Measurements from ENCODE around the gene PRG3.
"Not testable (repeated sequence)": the region's sequence is repeated elsewhere in the genome, so short reads cannot be mapped to it uniquely, and the experiment has no call there.

PRG3 gene

DNA sequence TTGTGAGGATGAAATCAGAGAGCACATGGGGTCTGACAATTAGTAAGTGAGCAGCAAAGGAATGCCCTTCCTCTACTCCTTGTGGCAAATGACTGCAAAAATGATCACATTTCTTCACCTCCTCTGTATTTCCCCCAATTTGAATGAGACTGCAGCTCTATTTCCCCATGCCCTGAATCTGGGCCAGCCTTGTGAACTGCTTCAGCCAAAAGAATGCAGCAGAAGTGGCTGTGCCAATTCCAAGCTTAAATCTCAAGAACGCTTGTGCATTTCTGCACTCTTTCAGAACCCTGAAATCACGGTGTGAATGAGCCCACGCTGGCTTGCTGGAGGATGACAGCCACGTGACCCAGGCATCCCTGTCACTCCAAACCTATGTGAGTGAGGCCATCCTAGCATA lies 36.1 kb upstream of the PRG3 start:
- Mint-ChIP-seq H3K4me3 (no peak overlapping the region), H3K4me1 (peaks cover 13% of the 10 kb centered on the region), H3K27ac (no peak overlapping the region)

DNA sequence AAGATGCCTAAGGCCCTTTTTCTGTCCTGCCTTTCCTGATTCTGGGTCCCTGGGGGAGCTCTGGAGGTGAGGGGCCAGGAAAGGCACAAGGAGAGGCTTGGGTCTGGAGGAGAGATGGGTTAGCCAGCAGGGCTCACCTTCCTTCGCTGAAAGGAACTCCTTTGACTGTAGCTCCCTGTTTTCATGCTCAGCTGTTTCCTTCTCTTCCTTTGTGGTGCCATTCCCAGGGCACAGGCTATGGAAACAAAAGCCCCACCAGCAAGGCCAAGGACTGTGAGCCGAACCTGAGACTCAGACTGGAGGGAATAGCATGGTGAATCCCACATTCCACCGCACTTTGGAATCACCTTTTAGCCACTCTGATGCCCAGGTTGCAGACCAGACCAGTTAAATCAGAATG lies 35.5 kb upstream of the PRG3 start:
- Mint-ChIP-seq H3K27me3 (no peaks in the 10 kb centered on the region), H3K9me3 (no peaks in the 10 kb centered on the region), H3K36me3 (peaks cover 93% of the 10 kb centered on the region), H3K4me1 (peaks cover 13% of the 10 kb centered on the region), H3K4me3 (no peak overlapping the region), H3K27ac (no peak overlapping the region)
- no peak for ATAC-seq

More for the DNA sequence above, 36.1 kb upstream of the PRG3 start:
- Mint-ChIP-seq H3K27me3 (no peaks in the 10 kb centered on the region), H3K36me3 (peaks cover 93% of the 10 kb centered on the region), H3K9me3 (no peaks in the 10 kb centered on the region)
- ATAC-seq, result no peak

GRCh38 chr11:57414612-57415212 lies 33.8 kb upstream of the PRG3 start:
- no peak for ATAC-seq
- peaks cover 92% of the 10 kb centered on the region for H3K36me3 Mint-ChIP-seq
- peaks cover 13% of the 10 kb centered on the region for H3K4me1 Mint-ChIP-seq
- no peak overlapping the region for H3K27ac Mint-ChIP-seq
- no peaks in the 10 kb centered on the region for H3K27me3 Mint-ChIP-seq
- no peaks in the 10 kb centered on the region for H3K9me3 Mint-ChIP-seq
- H3K4me3 Mint-ChIP-seq, result no peak overlapping the region

DNA sequence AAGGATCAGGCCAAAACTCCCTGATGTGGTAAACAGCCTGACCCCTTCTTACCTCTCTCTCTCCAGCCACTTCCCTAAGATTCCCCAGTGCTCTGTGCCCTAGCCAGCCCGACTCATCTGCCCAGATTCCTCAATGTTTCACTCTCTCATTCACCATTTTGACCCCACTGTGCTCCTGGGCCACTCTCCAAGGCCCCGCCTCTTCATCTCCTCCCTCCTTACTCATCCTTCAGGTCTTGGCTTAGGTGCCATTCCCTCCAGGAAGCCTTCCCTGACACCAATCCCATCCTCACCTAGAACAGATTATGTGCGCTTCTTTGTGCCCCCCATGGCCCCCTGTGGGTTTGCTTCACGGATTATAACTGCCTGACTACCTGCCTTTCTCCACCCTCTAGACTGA lies 32.7 kb upstream of the PRG3 start:
- ATAC-seq, result no peak
- H3K36me3 Mint-ChIP-seq, result peaks cover 94% of the 10 kb centered on the region
- H3K4me3 Mint-ChIP-seq, result no peak overlapping the region
- H3K27ac Mint-ChIP-seq, result no peak overlapping the region
- no peaks in the 10 kb centered on the region for H3K9me3 Mint-ChIP-seq
- no peaks in the 10 kb centered on the region for H3K27me3 Mint-ChIP-seq
- H3K4me1 Mint-ChIP-seq, result peaks cover 18% of the 10 kb centered on the region

GRCh38 chr11:57410287-57410686 lies 29.3 kb upstream of the PRG3 start:
- Mint-ChIP-seq H3K36me3 (peaks cover 89% of the 10 kb centered on the region), H3K27ac (no peak overlapping the region), H3K4me1 (peaks cover 36% of the 10 kb centered on the region)

GRCh38 chr11:57409321-57410100 lies 28.6 kb upstream of the PRG3 start:
- ATAC-seq, result no peak
- Mint-ChIP-seq H3K4me3 (no peak overlapping the region), H3K27ac (no peak overlapping the region), H3K36me3 (peaks cover 85% of the 10 kb centered on the region), H3K27me3 (no peaks in the 10 kb centered on the region), H3K9me3 (no peaks in the 10 kb centered on the region), H3K4me1 (peaks cover 38% of the 10 kb centered on the region)

More at GRCh38 chr11:57410287-57410686, 29.3 kb upstream of the PRG3 start:
- no peaks in the 10 kb centered on the region for H3K9me3 Mint-ChIP-seq
- no peaks in the 10 kb centered on the region for H3K27me3 Mint-ChIP-seq
- no peak for ATAC-seq
- no peak overlapping the region for H3K4me3 Mint-ChIP-seq

DNA sequence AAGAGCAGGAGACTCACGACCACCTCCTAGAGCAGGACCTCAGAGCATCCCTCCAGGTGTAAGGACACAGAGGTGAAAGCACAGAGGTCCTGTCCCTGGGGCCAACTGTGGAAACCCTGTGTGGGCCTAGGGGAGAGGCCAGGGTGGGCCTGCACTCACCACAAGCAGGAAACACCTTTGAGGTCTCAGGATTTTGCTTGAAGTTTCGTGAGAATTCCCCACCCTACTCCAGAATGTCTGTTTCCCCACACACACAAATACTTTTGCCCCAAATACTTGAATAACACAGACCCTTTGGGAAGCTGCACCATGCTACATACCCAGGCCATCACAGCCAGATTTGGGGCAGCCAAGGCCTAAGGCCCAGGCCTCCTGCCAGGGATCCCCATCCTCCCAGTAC lies 27.8 kb upstream of the PRG3 start:
- ATAC-seq, result no peak
- peaks cover 39% of the 10 kb centered on the region for H3K4me1 Mint-ChIP-seq
- no peak overlapping the region for H3K4me3 Mint-ChIP-seq
- no peaks in the 10 kb centered on the region for H3K9me3 Mint-ChIP-seq
- H3K27ac Mint-ChIP-seq, result no peak overlapping the region
- no peaks in the 10 kb centered on the region for H3K27me3 Mint-ChIP-seq
- H3K36me3 Mint-ChIP-seq, result peaks cover 80% of the 10 kb centered on the region

- Mint-ChIP-seq H3K4me1 (peaks cover 42% of the 10 kb centered on the region), H3K27ac (peak overlapping the region; percentile 74), H3K9me3 (no peaks in the 10 kb centered on the region), H3K4me3 (no peak overlapping the region), H3K27me3 (no peaks in the 10 kb centered on the region), H3K36me3 (peaks cover 80% of the 10 kb centered on the region)
- ATAC-seq, result no peak
Observed at GRCh38 chr11:57407941-57408475, 27.1 kb upstream of the PRG3 start.

GRCh38 chr11:57407010-57407920 lies 26.3 kb upstream of the PRG3 start:
- Mint-ChIP-seq H3K27ac (peak overlapping the region; percentile 74), H3K27me3 (no peaks in the 10 kb centered on the region), H3K36me3 (peaks cover 76% of the 10 kb centered on the region), H3K4me1 (peaks cover 43% of the 10 kb centered on the region), H3K9me3 (no peaks in the 10 kb centered on the region), H3K4me3 (no peak overlapping the region)
- ATAC-seq, result no peak

GRCh38 chr11:57406337-57406904 lies 25.5 kb upstream of the PRG3 start:
- ATAC-seq, result peak; percentile 91
- Mint-ChIP-seq H3K4me1 (peaks cover 43% of the 10 kb centered on the region), H3K9me3 (no peaks in the 10 kb centered on the region), H3K4me3 (no peak overlapping the region), H3K27me3 (no peaks in the 10 kb centered on the region), H3K27ac (peak overlapping the region; percentile 74), H3K36me3 (peaks cover 68% of the 10 kb centered on the region)

GRCh38 chr11:57405271-57405860 lies 24.4 kb upstream of the PRG3 start:
- Mint-ChIP-seq H3K9me3 (no peaks in the 10 kb centered on the region), H3K4me3 (no peak overlapping the region), H3K27ac (peak overlapping the region; percentile 74), H3K36me3 (peaks cover 59% of the 10 kb centered on the region), H3K27me3 (no peaks in the 10 kb centered on the region), H3K4me1 (peaks cover 43% of the 10 kb centered on the region)
- ATAC-seq, result no peak

GRCh38 chr11:57403802-57404147 lies 22.8 kb upstream of the PRG3 start:
- peak; percentile 62 for ATAC-seq
- H3K4me3 Mint-ChIP-seq, result no peak overlapping the region
- H3K27ac Mint-ChIP-seq, result no peak overlapping the region
- peaks cover 39% of the 10 kb centered on the region for H3K4me1 Mint-ChIP-seq
- H3K9me3 Mint-ChIP-seq, result no peaks in the 10 kb centered on the region
- H3K36me3 Mint-ChIP-seq, result peaks cover 43% of the 10 kb centered on the region
- H3K27me3 Mint-ChIP-seq, result no peaks in the 10 kb centered on the region

GRCh38 chr11:57403003-57403801 lies 22.3 kb upstream of the PRG3 start:
- H3K27ac Mint-ChIP-seq, H3K27me3 Mint-ChIP-seq, H3K9me3 Mint-ChIP-seq, ATAC-seq: not testable (repeated sequence)
- peaks cover 39% of the 10 kb centered on the region for H3K4me1 Mint-ChIP-seq
- peaks cover 41% of the 10 kb centered on the region for H3K36me3 Mint-ChIP-seq
- H3K4me3 Mint-ChIP-seq, result peak overlapping the region; percentile 29
